NCI-H146 (cell line): ENCODE measurements around the gene MEIS3.

ENCODE experiments used
- DNase-seq: peaks from one replicate; lab custom pipeline; 2025; lab: John Stamatoyannopoulos, UW

MEIS3 gene

DNA sequence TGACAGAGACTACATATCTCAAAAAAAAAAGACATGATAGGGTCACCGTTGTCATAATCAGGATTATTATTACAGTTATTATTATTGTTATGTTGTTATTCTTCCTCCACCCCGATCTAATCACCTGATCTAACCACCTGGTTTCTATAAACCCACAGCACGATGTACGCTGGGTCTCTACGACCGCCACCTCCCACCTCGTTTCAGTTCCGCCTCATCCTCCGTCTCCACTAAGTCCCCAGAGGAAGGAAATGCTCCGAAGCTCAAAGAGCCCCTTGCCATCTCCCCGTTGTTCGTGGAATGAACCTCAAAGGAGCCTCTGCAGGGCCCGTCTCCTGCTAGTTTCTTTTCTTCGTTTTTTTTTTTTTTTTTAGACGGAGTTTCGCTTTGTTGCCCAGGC lies 15.9 kb upstream of the MEIS3 start:
- no peak for DNase-seq

DNA sequence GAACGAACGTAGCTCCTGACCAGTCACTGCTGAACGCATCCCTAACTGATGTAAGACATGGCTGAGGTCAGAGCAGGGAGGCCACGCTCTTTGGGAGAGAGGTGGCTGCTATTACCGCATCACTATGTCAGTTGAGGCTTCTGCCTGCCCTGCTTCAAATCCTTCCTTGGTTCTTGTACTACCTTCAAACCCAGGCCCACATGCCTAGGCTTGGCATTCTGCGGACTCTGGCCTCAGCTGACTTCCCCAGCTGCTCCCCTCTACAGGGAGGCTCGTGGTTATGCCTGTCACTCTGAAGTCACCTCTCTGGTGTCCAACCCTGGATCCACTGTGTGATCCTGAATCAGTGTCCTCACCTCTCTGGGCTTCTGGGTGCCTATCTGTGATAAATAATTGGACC lies 14.8 kb upstream of the MEIS3 start:
- DNase-seq = no peak

GRCh38 chr19:47433121-47433520 lies 13.8 kb upstream of the MEIS3 start:
- no peak for DNase-seq

- no peak for DNase-seq
Measured at GRCh38 chr19:47432499-47432898, 13.2 kb upstream of the MEIS3 start.

- DNase-seq = no peak
Measured at GRCh38 chr19:47432091-47432490, 12.8 kb upstream of the MEIS3 start.

GRCh38 chr19:47430041-47430802 lies 10.9 kb upstream of the MEIS3 start:
- peak; percentile 85 for DNase-seq

GRCh38 chr19:47429140-47429793 lies 9.9 kb upstream of the MEIS3 start:
- no peak for DNase-seq

- DNase-seq = peak; percentile 98
Measured at GRCh38 chr19:47428177-47428894, 9.0 kb upstream of the MEIS3 start.

DNA sequence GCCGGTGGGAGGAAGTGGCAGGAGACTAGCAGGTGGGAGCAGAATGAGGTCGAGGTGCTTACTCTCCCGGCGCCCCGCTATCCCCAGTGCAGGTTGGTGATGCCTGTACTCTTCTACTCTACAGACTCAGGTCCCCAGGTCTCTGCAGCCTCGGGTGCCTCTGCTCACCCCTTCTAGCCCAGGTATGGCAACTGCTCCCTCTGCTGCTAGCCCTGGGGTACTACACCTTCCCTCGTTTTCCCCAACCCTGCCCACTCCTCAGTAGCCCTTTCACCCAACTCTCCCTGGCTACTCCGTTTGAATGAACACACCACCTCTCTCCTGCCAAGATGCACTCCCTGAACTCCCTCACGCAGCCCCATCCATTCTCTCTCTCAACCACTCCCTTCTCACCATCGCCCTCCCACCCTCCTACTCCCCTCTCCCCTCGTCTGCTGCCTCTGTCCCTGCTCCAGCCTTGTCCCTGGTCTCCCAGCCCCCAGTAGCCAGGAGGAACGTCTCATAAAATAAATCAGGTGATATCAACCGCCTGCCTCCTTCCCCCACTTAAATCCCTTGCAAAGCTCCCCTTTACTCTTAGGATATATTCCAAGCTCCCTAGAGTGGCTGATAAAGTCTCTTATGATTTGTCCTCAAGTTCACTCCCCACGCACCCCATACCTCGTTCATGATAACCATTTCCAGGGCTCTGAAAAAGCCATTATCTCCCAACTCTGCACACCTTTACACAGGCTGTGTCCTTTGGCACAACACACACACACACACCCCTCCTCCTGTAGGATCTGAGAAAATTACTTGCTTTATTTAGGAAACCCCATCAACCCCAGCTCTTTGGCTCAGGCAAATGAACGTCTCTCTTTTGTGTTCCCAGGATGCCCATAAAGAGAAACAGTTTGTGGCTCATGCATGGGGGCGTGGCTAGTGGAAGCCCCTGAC lies 8.2 kb upstream of the MEIS3 start:
- DNase-seq = peak; percentile 78

GRCh38 chr19:47423203-47423882 lies 4.0 kb upstream of the MEIS3 start:
- DNase-seq = no peak

DNA sequence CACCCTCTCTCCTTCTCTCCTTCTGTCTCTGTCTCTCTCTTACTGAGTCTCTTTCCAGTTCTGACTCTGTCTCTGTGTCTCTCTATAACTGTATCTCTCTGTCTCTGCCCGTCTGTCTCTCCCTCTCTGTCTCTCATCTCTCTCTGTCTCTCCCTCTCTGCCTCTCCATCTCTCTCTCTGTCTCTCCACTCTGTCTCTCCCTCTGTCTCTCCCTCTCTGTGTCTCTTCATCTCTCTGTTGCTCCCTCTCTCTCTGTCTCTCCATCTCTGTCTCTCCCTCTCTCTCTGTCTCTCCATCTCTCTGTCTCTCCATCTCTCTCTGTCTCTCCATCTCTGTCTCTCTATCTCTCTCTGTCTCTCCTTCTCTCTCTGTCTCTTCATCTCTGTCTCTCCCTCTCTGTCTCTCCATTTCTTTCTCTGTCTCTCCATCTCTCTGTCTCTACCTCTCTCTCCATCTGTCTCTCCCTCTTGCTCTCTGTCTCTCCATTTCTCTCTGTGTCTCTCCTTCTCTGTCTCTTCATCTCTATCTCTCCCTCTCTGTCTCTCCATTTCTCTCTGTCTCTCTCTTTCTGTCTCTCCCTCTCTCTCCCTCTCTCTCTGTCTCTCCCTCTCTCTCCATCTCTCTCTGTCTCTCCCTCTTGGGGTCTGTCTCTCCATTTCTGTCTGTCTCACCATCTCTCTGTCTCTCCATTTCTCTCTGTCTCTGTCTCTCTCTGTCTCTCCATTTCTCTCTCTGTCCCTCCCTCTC lies 3.3 kb upstream of the MEIS3 start:
- DNase-seq = no peak

DNA sequence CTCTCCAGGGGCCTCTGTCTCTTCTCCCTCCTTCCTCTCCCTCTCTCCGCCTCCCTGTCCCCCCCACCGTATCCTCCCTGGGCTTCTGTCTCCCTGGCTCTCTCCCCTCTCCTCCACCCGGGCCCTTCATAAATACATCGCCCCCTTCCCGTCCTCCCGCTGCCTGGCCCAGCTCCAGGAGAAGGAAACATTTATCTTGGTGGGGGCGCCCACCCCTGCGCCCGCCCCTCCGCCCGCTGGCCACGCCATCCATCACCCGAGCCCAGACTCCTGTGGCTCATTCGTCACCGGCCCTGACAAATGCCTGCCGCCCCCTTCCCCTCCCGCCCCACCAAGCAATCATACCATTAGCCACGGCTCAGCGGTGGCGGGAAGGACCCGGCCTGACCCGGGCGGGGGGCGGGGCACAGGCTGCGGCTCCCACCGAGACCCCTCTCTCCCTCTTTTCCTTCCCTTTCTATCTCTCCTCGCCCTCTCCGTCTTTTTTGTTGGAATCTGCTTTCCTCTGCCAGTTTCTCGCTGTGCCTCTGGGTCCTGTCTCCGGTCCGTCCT lies 2.6 kb upstream of the MEIS3 start:
- DNase-seq = peak; percentile 63

DNA sequence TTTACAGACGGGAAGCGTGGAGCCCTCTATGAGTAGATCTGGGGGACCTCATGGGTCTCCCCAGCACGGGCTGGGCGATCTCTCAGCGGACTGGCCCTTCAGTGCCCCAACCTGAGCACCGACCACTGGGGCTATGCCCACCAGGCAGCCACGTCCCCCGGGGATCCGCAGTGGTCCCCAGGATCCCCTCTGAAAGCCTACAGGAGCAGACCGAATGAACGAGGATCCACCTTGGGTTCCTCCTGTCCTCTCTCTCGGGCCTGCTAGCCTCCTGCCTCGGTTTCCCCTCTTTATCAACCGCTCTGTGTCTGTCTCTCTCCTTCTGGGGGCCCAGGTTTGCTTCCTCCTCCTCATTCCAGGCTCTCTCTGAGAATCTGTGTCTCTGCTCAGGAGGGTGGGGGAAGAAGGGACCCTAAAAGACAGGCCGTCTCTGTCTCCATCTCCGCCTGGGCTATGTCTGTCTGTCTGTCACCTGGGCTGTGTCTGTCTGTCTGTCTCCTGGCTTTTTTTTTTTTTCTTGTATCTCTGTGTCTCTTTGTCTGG lies 2.0 kb upstream of the MEIS3 start:
- no peak for DNase-seq

GRCh38 chr19:47419789-47420188 lies 462 bp upstream of the MEIS3 start:
- DNase-seq = no peak

DNA sequence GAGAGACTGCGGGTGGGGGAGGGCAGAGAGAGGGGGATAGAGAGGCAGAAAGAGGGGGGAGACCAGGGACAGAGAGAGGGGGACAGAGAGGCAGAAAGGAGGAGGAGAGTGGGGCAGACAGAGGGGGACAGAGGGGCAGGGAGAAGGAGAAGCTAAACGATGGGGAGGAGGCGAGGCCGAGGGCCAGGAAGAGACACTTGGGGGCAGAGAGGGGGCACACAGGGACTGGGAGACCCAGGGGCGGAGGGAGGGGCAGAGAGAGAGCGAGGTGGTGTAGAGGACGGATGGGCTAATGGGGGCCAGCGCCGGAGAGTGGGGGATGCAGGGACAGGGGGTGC lies 666 bp downstream of the MEIS3 start:
- DNase-seq = no peak

DNA sequence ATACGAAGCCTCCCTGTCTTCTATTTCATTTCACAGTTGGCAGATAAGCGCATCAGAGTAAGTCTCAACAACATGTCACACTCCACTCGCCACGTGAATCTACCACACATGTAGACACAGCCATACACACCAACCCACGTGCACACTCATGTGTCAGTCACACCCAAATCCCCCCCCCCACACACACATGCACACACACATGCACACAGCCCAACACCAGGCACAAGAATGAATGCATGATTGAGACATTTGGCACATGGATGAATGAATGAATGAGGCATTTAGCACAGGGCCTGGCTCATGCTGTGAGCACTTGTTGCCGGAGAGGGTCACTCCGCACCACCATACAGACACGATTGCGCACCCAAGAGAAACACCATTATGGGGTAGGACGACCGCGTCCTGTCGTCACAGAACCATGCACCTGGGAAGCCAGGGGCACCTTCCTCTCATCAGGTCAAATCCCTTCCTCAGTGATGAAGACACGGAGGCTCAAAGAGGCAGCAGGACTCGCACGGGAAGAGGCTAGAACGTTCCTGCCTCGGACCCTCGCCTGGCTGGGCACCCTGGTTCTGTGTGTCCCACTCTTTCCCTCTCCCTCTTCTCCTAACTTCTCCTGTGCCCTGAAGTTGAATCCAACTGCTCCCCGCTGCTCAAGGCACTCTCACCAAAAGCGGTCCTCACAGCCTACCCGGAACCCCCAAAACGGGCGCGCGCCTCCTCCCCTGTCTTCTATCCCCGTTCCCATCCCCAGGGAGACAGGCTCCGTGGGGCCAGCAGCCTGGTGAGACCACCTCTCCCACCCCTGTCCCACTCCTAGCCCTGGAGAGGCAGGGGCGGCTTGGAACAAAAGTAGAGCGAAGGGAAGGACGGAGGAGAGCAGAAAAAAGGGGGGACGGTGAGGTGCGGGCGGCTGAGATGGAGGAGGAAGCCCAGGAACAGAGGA lies 1.3 kb downstream of the MEIS3 start:
- DNase-seq = no peak

- DNase-seq = no peak
Measured at GRCh38 chr19:47417107-47417745, 2.1 kb downstream of the MEIS3 start.

DNA sequence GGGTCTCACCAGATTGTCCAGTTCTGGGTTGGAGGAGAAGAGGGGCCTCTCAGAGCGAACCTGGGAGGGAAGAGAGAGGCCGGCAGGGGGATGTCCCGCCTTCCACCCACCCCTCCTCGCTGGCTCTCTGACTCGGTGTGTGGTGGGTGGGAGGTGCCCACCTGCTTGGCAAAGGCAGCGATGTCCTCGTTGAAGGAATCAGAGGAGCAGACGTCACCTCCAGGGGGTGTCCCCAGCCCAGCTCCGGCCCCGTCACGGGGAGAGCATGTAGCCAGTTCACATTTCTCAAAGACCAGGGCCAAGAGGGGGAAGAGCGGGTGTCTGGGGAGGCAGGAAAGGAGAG lies 2.7 kb downstream of the MEIS3 start:
- no peak for DNase-seq
